CD4-positive, alpha-beta memory T cell (primary cell): Measurements from ENCODE around the gene MSANTD3. TPM values are rescaled to one million over a fixed set of nuclear protein-coding genes. Genes with fewer than 3 reads are reported as not detected.

Experiments
- CTCF ChIA-PET: fragments of 350-600 bp; sonication (Branson Sonifier 250); formaldehyde crosslinking; loops from one replicate; lab custom pipeline; 2021; ENCODE audit warnings: inconsistent platforms; ENCODE audit not compliant: partially characterized antibody; lab: Charles Lee
- POLR2A ChIA-PET: fragments of 350-600 bp; sonication (Branson Sonifier 250); formaldehyde crosslinking; loops from one replicate; lab custom pipeline; 2021; ENCODE audit not compliant: partially characterized antibody; lab: Charles Lee
- DNase-seq, 5 donors: peaks; one replicate each; pipeline versions ENCODE4 v3.0.0 to v3.0.0-alpha.2; 2020 to 2022; ENCODE audit warnings: mixed read lengths in 1 of 5
- H3K27ac ChIP-seq: one replicate; pipeline ENCODE4 v1.7.0; 2013; ENCODE audit warnings: low read depth, low read length
- H3K27me3 ChIP-seq: 2 replicates; pipeline ENCODE4 v1.7.0; 2013; ENCODE audit warnings: mild to moderate bottlenecking, low read length, moderate library complexity; ENCODE audit not compliant: insufficient read depth
- H3K36me3 ChIP-seq: 2 replicates; pipeline ENCODE4 v1.7.0; 2013; ENCODE audit warnings: mild to moderate bottlenecking, low read length, moderate library complexity; ENCODE audit not compliant: insufficient read depth
- H3K4me1 ChIP-seq: 2 replicates; pipeline ENCODE4 v1.7.0; 2013; ENCODE audit warnings: mild to moderate bottlenecking, low read length, moderate library complexity; ENCODE audit not compliant: insufficient read depth
- H3K4me3 ChIP-seq, 2 donors: one replicate each; pipeline ENCODE4 v1.7.0; 2013; ENCODE audit warnings: low read length in 2 of 2, mild to moderate bottlenecking in 1 of 2
- H3K9me3 ChIP-seq, 2 donors: one replicate each; pipeline ENCODE4 v1.7.0; 2013; ENCODE audit warnings: low read length in 2 of 2, control low read depth in 1 of 2; ENCODE audit not compliant: control insufficient read depth in 1 of 2
- H3K27ac Mint-ChIP-seq, 7 donors: one replicate each; pipeline ENCODE4 v1.8.0; 2020 to 2021; ENCODE audit warnings: mixed read lengths in 7 of 7, mild to moderate bottlenecking in 6 of 7, inconsistent platforms in 3 of 7, moderate library complexity in 3 of 7
- H3K27me3 Mint-ChIP-seq, 2 donors: one replicate each; pipeline ENCODE4 v1.8.0; 2020 to 2021; ENCODE audit warnings: mixed read lengths in 2 of 2
- H3K36me3 Mint-ChIP-seq, 2 donors: one replicate each; pipeline ENCODE4 v1.8.0; 2020 to 2021; ENCODE audit warnings: mixed read lengths in 2 of 2, inconsistent platforms in 1 of 2, mild to moderate bottlenecking in 1 of 2
- H3K4me1 Mint-ChIP-seq, 4 donors: one replicate each; pipeline ENCODE4 v1.8.0; 2020 to 2021; ENCODE audit warnings: mixed read lengths in 4 of 4, mild to moderate bottlenecking in 1 of 4
- H3K4me3 Mint-ChIP-seq, 8 donors: one replicate each; pipeline ENCODE4 v1.8.0; 2020 to 2021; ENCODE audit warnings: mixed read lengths in 8 of 8, mild to moderate bottlenecking in 7 of 8, moderate library complexity in 6 of 8, inconsistent platforms in 3 of 8
- H3K9me3 Mint-ChIP-seq, 8 donors: one replicate each; pipeline ENCODE4 v1.8.0; 2020 to 2021; ENCODE audit warnings: mixed read lengths in 8 of 8, mild to moderate bottlenecking in 5 of 8, inconsistent platforms in 3 of 8, moderate library complexity in 1 of 8
- intact Hi-C: fragments of 100-400 bp; cut with micrococcal nuclease; formaldehyde crosslinking; loops from one replicate; pipeline ENCODE4 v1.15.1; 2023
- polyA plus RNA-seq, 2 donors: library from polyadenylated mRNA; unstranded; fragments of 300-500 nt; fragmentation: Illumina TruSeq; gene quantifications; one replicate each; pipeline ENCODE4 v1.2.3, GENCODE V29; 2021
- total RNA-seq, 2 experiments: library from RNA; stranded (reverse); gene quantifications; one replicate each; pipeline ENCODE4 v1.2.3, GENCODE V29; 2021

The MSANTD3 gene
- total and polyA plus RNA-seq, 4 experiments from 2014 or later = 6.0 to 14.8 (median 11.2) TPM

DNA sequence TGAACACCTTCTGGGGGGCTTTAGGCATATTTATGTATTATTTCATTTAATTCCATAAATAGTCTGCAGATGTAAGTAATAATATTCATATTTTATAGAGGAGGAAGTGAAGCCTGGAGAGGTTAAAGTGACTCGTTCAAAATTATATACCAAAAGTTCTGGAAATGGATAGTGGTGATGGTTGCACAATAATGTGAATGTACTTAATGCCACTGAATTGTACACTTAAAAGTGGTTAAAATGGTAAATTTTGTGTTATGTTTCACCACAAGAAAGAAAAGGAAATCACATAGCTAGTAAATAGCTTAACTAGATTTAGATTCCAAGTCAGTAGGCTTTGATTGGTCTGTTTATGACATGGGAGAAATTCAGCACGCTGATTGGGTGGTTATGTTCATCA lies 33.0 kb downstream of the MSANTD3 start:
- H3K9me3 ChIP-seq = no peaks in the 10 kb centered on the region
- H3K27me3 ChIP-seq = no peaks in the 10 kb centered on the region
- H3K36me3 ChIP-seq = no peaks in the 10 kb centered on the region
- Mint-ChIP-seq H3K4me3 (no peak overlapping the region), H3K9me3 (no peaks in the 10 kb centered on the region), H3K36me3 (peaks cover 4 to 14% of the 10 kb centered on the region in 2 donors), H3K27ac (no peak overlapping the region), H3K27me3 (no peaks in the 10 kb centered on the region), H3K4me1 (peaks cover 0 to 2% (median 0%) of the 10 kb centered on the region in 4 donors)
- no peaks in the 10 kb centered on the region for H3K4me1 ChIP-seq
- POLR2A ChIA-PET = no interaction called here
- no peak overlapping the region for H3K27ac ChIP-seq
- no peak overlapping the region for H3K4me3 ChIP-seq
- intact Hi-C loops = no loop called here
- CTCF ChIA-PET = interaction anchor here (1.0 kb wide), 1 partner anchor 23 kb away, joined by 3 read pairs; no protein-coding TSS in a partner anchor
- DNase-seq = no peak

DNA sequence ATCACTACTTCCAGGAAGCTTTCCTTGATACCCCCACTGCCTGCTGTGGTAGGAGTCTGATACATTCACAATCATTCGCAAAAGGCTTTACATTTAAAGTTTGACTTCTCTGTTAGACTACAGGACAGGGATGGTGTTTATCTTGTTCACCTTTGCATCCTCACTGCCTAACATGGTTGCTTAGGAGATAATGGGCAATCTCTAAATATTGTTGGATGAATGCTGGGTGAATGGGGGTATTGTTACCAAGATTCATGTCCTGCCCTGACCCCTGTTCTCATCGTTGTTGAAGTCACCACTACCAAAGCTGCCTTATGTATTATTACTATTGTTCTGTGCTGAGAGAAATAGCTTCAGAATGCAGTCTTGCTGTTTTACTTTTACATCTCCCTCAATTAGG lies 38.3 kb downstream of the MSANTD3 start:
- Mint-ChIP-seq H3K27ac (no peak overlapping the region), H3K27me3 (no peaks in the 10 kb centered on the region), H3K4me1 (peaks cover 0 to under 1% (median 0%) of the 10 kb centered on the region in 4 donors), H3K4me3 (no peak overlapping the region), H3K9me3 (no peaks in the 10 kb centered on the region), H3K36me3 (no peaks in the 10 kb centered on the region)
- H3K36me3 ChIP-seq = no peaks in the 10 kb centered on the region
- no peaks in the 10 kb centered on the region for H3K9me3 ChIP-seq
- intact Hi-C loops = no loop called here
- POLR2A ChIA-PET = no interaction called here
- no peak for DNase-seq
- H3K27ac ChIP-seq = no peak overlapping the region
- no peaks in the 10 kb centered on the region for H3K4me1 ChIP-seq
- CTCF ChIA-PET = interaction anchor here (1.0 to 1.4 kb wide), 2 partner anchors 10 to 27 kb away, joined by 3 to 5 read pairs; no protein-coding TSS in a partner anchor
- no peak overlapping the region for H3K4me3 ChIP-seq
- H3K27me3 ChIP-seq = no peaks in the 10 kb centered on the region

DNA sequence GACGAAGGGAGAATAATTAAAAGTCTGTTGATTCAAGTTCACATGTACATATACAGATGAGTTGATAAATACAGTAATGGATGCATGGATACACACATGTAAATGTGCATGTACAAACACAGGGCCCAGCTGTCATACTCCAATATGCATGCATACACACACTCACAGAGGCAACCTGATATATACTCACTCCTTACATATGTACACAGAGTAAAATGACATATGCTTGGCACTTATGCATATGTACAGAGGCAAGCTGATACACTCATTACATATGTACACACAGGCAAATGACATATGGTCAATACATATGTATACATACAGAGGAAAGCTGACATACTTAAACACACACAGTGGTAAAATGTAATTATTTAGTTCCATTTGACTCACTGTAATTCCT lies 38.8 kb downstream of the MSANTD3 start:
- no peaks in the 10 kb centered on the region for H3K36me3 Mint-ChIP-seq
- ChIA-PET CTCF (interaction anchor here (1.0 to 1.4 kb wide), 2 partner anchors 10 to 27 kb away, joined by 3 to 5 read pairs; no protein-coding TSS in a partner anchor), POLR2A (no interaction called here)
- H3K4me1 ChIP-seq = no peaks in the 10 kb centered on the region
- H3K27me3 Mint-ChIP-seq = peaks cover 0 to 3% of the 10 kb centered on the region in 2 donors
- no peaks in the 10 kb centered on the region for H3K9me3 ChIP-seq
- no peak overlapping the region for H3K27ac Mint-ChIP-seq
- DNase-seq = no peak
- no peaks in the 10 kb centered on the region for H3K27me3 ChIP-seq
- no peaks in the 10 kb centered on the region for H3K36me3 ChIP-seq
- H3K27ac ChIP-seq = no peak overlapping the region
- H3K9me3 Mint-ChIP-seq = no peaks in the 10 kb centered on the region
- intact Hi-C loops = no loop called here
- H3K4me1 Mint-ChIP-seq = no peaks in the 10 kb centered on the region
- no peak overlapping the region for H3K4me3 ChIP-seq
- H3K4me3 Mint-ChIP-seq = no peak overlapping the region

DNA sequence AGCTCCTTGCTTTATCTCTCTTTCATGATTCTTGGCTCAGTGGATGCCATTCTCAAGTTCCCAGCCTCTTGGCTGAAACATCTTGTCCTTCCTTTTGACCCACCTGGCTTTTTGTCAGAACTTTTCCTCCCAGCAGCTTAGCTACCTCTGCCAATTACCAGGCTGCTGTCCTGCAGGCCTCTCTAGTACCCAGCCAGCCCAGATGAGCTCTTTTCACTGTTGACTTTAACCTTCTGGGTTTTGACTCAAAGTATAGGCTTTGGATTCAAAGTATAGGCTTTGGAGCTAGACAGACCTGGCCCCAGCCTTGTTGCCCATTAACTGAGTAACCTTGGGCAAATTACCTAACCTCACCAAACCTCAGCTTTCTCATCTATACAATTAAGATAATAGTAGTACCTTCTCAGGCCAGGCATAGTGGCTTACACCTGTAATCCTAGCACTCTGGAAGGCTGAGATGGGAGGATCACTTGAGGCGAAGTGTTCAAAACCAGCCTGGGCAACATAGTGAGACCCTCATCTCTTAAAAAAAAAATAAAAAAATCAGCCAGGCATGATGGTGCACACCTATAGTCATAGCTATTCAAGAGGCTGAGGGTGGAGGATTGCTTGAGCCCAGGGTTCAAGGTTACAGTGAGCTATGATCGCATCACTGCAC lies 39.4 kb downstream of the MSANTD3 start:
- no peaks in the 10 kb centered on the region for H3K9me3 Mint-ChIP-seq
- peak overlapping the region in 1 of 7 donors; percentile 26 for H3K27ac Mint-ChIP-seq
- no peaks in the 10 kb centered on the region for H3K4me1 Mint-ChIP-seq
- H3K9me3 ChIP-seq = no peaks in the 10 kb centered on the region
- H3K4me3 Mint-ChIP-seq = no peak overlapping the region
- no peaks in the 10 kb centered on the region for H3K36me3 Mint-ChIP-seq
- intact Hi-C loops = no loop called here
- CTCF ChIA-PET = interaction anchor here (1.4 kb wide), 1 partner anchor 28 kb away, joined by 5 read pairs; no protein-coding TSS in a partner anchor
- H3K27ac ChIP-seq = no peak overlapping the region
- no peaks in the 10 kb centered on the region for H3K27me3 ChIP-seq
- POLR2A ChIA-PET = no interaction called here
- H3K27me3 Mint-ChIP-seq = peaks cover 0 to 3% of the 10 kb centered on the region in 2 donors
- no peak for DNase-seq
- H3K36me3 ChIP-seq = no peaks in the 10 kb centered on the region
- no peak overlapping the region for H3K4me3 ChIP-seq
- H3K4me1 ChIP-seq = no peaks in the 10 kb centered on the region

DNA sequence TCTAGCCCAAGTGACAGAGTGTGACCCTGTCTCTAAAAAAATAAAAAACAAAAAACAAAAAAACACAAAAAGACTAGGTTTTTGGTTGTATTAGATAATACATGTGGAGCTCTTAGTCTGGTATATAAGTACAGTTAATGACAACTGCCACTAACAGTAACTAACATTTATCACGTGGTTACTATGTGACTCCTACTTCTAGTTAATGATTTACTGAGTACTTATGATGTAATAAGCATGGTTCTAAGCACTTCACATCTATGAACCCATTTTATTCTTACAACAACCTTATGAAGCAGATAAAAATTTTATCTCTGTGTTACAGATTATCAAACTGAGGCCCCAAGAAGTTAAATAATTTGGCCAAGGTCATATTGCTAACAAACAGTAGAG lies 39.9 kb downstream of the MSANTD3 start:
- no peaks in the 10 kb centered on the region for H3K4me1 Mint-ChIP-seq
- DNase-seq = no peak
- CTCF ChIA-PET = no interaction called here

DNA sequence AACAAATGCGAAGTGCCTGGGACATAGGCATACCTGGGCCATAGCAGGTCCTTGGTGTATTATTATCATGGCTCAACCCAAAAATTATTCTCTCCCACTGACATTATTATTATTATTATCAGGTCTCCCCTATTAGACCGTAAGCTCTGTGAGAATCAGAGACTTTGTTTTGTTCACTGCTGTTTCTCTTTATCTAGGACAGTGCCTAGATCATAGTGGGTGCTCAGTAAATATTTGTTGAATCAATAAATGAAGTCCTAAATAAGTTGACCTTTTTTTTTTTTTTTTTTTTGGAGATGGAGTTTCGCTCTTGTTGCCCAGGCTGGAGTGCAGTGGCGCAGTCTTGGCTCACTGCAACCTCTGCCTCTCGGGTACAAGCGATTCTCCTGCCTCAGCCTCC lies 41.1 kb downstream of the MSANTD3 start:
- Histone ChIP-seq H3K4me1 (no peaks in the 10 kb centered on the region), H3K9me3 (no peaks in the 10 kb centered on the region), H3K27me3 (peaks cover 3% of the 10 kb centered on the region), H3K27ac (no peak overlapping the region), H3K36me3 (no peaks in the 10 kb centered on the region), H3K4me3 (no peak overlapping the region)
- H3K9me3 Mint-ChIP-seq = no peaks in the 10 kb centered on the region
- H3K4me3 Mint-ChIP-seq = no peak overlapping the region
- intact Hi-C loops = no loop called here
- no peak overlapping the region for H3K27ac Mint-ChIP-seq
- CTCF ChIA-PET = no interaction called here
- H3K36me3 Mint-ChIP-seq = no peaks in the 10 kb centered on the region
- peaks cover 7 to 9% of the 10 kb centered on the region in 2 donors for H3K27me3 Mint-ChIP-seq
- POLR2A ChIA-PET = no interaction called here
- no peak for DNase-seq
- peaks cover 0 to 4% (median 0%) of the 10 kb centered on the region in 4 donors for H3K4me1 Mint-ChIP-seq

More for the DNA sequence above, 39.9 kb downstream of the MSANTD3 start:
- no peaks in the 10 kb centered on the region for H3K36me3 Mint-ChIP-seq
- Histone ChIP-seq H3K4me3 (no peak overlapping the region), H3K9me3 (no peaks in the 10 kb centered on the region), H3K27ac (no peak overlapping the region), H3K27me3 (no peaks in the 10 kb centered on the region), H3K36me3 (no peaks in the 10 kb centered on the region), H3K4me1 (no peaks in the 10 kb centered on the region)
- H3K27me3 Mint-ChIP-seq = peaks cover 2 to 3% of the 10 kb centered on the region in 2 donors
- no peaks in the 10 kb centered on the region for H3K9me3 Mint-ChIP-seq
- no peak overlapping the region for H3K27ac Mint-ChIP-seq
- POLR2A ChIA-PET = no interaction called here
- intact Hi-C loops = no loop called here
- no peak overlapping the region for H3K4me3 Mint-ChIP-seq

DNA sequence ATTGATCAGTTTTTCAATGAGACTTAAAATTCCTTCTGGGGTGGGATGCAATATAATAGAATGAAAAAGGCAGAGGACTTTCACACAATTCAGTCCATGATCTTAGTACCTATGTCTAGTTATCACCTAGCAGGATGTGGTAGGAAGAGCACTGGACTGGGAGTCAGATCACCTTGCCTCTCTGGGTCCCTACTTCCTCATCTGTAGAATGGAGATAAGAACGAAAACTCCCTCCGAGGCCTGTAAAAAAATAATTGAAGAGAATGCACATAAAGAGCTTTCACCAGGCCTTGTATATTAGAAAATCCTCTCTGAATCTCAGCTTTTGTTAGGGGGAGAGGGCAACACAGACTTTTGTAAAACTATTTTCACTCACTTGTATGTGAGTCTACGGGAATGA lies 45.3 kb downstream of the MSANTD3 start:
- Mint-ChIP-seq H3K36me3 (peaks cover 0 to 2% of the 10 kb centered on the region in 2 donors), H3K4me1 (peaks cover 2 to 10% (median 7%) of the 10 kb centered on the region in 4 donors), H3K27me3 (peaks cover 25% of the 10 kb centered on the region in 2 donors), H3K4me3 (peak overlapping the region; percentile 58 to 78 (median 62)), H3K9me3 (no peaks in the 10 kb centered on the region), H3K27ac (no peak overlapping the region)
- Histone ChIP-seq H3K27me3 (peaks cover 15% of the 10 kb centered on the region), H3K4me3 (no peak overlapping the region), H3K36me3 (no peaks in the 10 kb centered on the region), H3K9me3 (no peaks in the 10 kb centered on the region), H3K4me1 (no peaks in the 10 kb centered on the region), H3K27ac (no peak overlapping the region)
- DNase-seq = no peak
- intact Hi-C loops = no loop called here
- CTCF ChIA-PET = no interaction called here
- POLR2A ChIA-PET = no interaction called here
